HPDE6-E6E7 (cell line): ENCODE data around the gene OR6J1.
A peak's percentile ranks its signal among the peaks of the same experiment; 100 is the strongest.
"Not testable (repeated sequence)": the region's sequence is repeated elsewhere in the genome, so short reads cannot be mapped to it uniquely, and the experiment has no call there.

ENCODE experiments used
- DNase-seq: peaks from one replicate; pipeline ENCODE4 v3.0.0; 2011; ENCODE audit warnings: missing footprints; ENCODE audit errors: extremely low spot score

OR6J1 gene

DNA sequence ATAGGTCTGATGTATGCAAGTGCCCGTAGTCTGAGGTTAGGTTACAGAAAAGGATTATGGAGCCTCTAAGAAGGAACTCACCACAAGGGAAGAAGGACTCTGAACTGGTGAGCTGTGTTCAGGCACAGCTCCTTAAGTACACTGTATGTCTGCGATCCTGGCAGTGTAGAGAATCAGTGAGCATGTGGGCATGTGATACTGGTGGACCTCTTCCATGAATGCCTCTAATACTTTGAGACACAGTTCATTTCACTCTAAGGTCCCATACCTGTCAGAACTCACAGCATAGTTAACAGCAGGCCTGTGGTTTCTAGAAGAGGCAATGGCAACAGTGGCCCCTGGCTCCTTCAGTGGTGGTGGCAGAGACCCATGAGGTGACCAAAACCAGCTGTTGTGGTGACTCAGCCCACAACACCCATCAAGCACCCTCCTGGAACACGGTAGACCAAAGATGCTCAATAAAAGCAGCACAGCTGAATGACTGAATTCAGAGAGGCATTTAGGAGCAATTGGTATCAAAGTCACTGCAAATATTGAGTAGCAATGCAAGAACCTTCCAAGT, 6.9 kb upstream of the OR6J1 start:
- DNase-seq = no peak

DNA sequence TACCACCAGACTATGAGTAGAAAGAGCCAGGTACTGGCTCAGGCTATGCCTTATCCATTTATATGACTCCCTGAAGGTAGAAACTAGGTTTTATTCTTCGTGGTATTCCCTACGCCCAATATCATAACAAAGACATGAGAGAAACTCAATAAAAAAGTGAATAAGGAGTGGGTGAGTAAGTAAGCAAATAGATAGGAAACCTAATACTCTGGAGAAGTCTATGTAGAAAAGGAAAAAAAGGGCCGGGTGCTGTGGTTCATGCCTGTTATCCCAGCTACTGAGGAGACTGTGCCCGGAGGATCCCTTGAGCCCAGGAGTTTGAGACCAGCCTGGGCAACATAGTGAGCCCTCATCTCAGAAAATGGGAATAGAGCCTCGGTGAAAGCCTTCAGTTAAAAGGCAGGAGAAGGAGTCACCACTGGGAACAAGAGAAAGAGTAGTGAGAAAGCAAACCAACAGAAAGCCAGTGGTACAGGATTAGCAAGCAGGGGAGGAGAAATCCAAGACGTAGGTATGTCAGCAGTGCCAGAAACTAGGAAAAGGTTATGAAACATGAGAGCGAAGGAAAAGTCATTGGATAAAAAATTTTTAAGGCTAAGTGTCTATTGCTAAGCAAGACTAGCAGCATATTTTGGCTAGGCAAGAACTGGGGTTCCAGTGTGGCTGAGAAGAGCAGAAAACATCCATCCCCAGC, 6.0 kb upstream of the OR6J1 start:
- no peak for DNase-seq

DNA sequence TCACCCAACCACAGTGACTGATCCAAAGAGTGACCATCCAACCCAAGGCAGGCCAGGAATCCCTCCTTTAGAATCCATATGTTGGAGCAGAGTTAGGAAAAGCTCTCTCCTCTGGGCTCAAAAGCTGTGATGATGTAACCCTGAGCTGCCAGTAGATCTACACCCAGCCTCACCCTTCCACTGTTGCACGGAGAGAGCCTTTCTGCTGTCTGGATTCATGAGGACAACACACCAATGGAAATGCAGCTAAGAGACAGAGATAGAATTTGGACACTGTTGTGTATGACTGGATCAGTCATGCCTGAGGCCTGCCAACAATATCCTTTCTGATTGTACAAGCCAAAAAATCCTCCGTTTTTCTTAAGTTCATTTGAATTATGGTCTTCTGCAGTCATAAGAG, 4.4 kb upstream of the OR6J1 start:
- no peak for DNase-seq

DNA sequence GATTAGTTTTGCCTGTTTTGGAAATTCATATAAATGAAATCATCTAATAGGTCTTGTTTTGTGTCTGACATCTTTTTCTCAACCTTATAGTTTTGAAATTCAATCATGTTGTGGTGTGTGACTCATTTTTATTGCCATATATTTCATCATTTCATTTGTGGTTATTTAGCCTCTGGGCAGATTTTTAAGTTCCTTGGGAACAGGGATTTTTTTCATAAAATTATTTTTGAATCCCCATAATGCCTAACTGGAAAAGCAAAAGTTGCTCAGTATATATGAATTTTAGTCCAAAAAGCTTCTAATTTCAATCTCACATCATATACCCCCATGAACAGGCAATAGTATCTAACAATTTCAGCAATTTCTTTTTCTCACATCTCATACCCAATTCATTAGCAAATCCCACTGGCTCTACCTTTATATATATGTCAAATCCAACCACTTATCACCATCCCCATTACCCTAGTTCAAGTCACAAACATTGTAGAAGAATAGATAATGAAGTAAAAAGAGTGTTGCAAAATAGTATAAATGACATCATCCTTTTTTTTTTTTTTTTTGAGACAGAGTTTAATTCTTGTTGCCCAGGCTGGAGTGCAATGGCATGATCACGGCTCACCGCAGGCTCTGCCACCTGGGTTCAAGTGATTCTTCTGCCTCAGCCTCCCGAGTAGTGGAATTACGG, 2.6 kb upstream of the OR6J1 start:
- DNase-seq = peak; percentile 59

DNA sequence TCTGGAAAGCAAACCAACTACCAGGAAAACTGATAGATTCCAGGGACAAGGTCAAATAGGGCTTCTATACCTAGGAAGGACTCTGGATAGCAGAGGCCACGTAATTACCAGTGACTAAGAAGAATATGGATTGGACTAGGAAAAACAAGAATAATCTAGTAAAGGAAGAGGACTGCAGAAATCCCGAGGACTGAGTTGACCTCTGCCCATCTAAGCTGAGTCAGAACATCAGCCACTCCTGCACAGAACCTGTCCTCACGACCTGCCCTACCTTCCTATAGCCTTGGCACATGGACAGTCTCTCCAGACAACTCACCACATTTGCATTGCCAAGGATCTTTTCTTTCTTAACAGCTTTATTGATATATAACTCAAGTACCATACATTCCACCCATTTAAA, 2.3 kb downstream of the OR6J1 start:
- peak; percentile 25 for DNase-seq

DNA sequence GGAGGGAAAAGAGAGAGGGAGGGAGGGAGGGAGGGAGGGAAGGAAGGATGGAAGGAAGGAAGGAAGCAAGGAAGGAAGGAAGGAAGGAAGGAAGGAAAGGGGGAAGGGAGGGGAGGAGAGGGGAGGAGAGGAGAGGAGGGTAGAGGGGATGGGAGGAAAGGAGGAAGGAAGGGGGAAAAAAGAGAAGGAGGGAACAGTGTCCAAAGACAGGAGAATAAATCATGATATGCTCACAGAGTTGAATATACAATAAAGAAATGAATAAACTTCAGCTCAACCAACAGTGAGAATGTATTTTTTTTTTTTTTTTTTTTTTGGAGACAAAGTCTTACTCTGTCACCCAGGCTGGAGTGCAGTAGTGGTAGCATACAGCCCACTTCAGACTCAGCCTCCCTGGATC, 4.0 kb downstream of the OR6J1 start:
- no peak for DNase-seq

DNA sequence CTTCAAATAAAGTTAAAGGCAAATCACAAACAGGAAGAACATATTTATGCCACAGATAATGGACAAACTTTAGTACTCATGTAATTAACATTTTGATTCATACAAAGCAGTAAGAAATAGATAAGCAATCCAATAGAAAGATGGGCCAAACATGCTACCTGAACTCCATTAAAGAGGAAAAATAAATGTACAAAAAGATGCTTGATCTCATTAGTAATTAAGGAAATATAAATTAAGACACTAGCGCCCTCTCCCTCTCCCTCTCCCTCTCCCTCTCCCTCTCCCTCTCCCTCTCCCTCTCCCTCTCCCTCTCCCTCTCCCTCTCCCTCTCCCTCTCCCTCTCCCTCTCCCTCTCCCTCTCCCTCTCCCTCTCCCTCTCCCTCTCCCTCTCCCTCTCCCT, 8.2 kb downstream of the OR6J1 start:
- not testable (repeated sequence) for DNase-seq

DNA sequence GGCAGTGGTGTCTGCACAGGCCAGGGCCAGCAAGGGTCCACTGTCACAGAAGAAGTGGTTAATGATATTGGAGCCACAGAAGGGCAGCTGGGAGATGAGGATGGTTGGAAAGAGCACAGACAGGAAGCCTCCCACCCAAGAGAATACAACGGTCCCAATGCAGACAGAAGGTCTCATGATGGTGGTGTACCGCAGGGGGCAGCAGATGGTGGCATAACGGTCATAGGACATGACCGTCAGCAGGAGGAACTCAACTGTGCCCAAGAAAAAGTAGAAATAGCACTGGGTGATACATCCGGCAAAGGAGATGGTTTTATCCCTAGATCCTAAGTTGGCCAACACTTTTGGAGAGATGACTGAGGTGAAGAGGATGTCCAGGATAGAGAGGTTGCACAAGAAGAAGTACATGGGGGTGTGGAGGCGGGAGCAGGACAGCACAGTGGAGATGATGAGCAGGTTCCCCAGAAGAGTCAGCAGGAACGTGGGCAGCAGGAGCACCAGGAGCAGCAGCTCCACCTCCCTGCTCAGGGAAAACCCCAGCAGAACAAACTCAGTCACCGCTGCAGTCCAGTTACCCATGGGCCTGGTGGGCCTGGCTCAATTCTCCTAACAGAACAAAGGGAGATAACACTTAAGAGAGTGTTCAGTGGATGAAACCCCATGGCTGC, 9.8 kb downstream of the OR6J1 start:
- no peak for DNase-seq

DNA sequence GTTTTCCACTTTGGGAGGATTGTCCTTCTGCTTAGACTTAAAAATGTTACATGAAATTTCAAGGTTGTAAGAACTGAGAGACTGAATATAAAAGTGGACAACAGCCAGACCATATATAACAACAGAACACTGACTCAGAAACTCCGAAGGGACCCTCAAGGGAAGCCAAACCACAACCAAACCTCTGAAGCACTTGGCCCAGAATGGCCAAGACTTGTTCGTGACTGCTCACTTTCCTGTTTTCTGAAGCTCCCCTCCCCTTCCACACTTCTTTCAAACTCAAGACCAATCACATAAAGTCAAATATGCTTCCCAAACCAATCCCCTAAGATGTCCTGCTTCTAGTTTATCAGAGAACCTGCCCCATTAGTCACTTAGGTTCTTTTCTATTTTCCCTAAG, 13.7 kb downstream of the OR6J1 start:
- DNase-seq = no peak

DNA sequence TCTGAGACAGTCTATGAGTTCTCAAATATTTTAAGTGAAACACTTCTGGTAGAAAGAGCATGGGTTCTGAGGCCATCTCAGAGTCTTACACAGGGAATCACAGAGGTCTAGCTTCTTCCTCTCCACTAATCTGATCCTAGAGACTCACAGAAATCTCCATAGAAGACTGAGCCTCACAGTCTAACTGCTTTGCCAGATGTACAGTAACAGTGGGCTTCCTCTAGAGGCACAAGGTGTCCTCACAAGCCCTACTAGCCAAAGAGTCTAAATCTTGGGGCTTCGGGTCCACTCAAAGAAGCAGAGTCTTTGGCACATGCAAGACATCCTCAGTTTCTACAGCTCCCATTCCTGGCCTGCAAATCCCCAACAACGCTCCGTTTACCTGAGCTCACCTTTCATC, 14.1 kb downstream of the OR6J1 start:
- no peak for DNase-seq

DNA sequence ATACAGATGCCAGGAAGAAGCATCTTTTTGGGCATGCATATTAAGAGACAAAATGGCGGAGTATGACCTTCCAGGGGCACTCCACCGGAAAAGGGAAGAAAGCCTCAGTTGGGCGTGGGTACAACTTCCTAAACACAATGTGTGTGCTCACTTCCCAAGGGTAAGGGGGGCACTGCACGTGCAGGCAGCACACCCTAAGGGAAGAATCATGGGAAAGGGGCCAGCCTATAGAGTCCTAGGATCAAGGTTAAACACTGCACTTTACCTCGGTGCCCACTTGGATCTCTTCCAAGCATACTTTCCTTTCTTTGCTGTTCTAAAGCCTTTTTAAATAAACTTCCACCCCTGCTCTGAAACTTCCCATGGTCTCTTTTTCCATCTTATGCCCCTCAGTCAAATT, 14.8 kb downstream of the OR6J1 start:
- DNase-seq = no peak

DNA sequence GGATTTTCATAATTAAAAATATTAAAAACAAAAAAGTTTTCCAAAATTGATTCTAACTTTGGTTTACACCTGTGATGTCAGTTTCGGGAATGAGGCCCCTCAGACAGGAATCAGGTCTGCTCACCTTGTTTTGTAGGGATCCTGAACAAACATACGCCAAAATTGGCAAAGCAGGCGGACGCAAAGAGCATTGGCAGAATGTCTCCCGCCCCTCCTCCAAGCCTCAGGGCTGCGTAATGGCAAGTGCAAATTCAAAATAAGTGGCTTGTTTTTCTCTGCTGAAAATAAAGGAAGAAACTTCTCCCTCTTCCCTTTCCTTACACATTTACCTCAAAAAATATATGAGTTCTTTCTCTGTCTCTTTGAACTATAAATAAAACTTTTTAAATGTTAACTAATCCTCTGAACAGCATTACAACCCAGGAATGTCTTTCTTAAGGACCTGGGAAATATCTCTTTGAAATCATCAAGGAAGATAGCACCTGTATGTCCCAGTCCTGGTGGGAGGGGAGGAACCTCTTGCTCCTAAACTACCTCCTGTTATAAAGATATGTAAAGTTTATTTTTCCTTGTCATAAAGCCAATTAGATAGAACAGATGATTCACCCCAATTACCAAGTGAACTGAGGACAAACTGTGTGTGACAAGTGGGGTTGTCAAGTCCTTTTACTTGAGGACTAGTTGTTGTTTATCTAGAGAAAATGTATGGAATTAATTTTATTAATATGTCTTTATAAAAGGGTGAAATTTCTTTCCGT, 16.5 kb downstream of the OR6J1 start:
- DNase-seq = no peak

DNA sequence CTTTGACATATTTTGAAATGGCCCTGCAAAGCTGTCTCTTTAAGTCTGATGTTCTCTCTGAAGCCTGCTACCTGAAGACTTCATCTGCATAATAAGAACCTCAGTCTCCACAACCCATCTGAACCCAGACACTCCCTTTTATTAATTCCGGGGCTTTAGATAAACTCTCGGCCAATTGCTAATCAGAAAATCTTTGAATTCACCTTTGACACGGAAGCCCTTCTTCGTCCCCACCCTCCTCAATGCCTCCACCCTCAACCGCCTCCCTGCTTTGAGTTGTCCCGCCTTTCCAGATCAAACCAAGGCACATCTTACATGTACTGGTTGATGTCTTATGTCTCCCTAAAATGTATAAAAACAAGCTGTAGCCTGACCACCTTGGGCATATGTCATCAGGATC, 17.6 kb downstream of the OR6J1 start:
- DNase-seq = no peak

DNA sequence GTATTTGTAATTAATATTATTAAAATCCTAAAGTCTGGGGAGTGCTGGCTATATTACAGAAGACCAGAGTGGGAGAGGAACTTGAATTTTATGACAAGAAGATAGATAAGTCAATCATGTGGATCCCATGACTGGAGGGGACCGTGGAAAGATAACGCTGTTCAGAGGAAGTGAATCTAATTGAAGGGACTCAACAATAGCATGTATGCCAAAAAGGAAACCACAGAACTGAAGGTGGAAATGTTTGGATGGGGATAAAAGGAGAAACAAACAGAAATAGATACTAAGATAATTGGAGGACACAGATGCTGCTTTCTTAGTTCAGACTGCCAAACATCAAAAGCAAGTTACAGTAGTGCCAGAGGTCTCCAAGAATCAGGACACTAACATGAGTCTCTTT, 21.1 kb downstream of the OR6J1 start:
- no peak for DNase-seq

DNA sequence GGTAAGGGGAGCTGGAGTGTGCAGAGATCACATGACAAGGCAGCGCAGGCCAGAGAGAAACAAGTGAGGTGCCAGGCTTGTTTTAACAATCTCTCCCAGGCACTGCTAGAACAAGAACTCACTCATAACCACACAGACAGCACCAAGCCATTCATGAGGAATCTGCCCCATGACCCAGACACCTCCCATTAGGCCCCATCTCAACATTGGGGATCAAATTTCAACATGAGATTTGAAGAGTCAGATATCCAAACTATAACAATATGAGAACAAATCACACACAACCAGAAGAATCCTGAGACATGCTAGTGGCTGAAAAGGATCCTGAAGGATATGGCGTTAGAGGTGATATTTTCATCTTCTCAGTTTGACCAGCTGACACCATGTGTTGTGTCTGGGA, 21.9 kb downstream of the OR6J1 start:
- DNase-seq = no peak

DNA sequence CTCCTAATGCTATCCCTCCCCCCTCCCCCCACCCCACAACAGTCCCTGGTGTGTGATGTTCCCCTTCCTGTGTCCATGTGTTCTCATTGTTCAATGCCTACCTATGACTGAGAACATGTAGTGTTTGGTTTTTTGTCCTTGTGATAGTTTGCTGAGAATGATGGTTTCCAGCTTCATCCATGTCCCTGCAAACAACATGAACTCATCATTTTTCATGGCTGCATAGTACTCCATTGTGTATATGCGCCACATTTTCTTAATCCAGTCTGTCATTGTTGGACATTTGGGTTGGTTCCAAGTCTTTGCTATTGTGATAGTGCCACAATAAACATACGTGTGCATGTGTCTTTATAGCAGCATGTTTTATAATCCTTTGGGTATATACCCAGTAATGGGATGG, 28.4 kb downstream of the OR6J1 start:
- DNase-seq = not testable (repeated sequence)

DNA sequence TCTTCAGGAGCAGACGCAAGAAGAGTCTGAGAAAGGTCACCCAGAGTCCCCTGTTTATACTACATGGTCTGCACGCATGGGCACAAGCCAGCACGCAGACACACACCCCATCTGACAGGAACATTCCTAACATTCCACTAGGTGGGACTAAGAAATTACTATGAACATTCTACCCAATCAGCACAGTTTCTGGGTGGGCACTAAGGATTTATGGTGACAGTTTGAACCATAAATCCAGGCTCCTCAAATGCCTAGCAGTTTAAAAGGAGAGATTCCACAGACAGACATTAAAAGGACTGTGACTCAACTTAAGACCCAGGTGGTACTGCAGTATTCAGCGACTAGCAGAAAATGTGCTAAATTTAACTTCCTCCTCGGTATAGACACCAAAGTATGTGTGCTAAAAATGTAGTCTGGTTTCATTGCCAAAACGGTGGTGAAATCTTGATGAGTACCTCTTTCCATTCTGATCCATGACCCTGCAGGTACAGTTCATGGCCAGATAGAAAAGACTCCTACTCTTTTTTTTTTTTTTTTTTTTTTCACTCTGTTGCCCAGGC, 29.8 kb downstream of the OR6J1 start:
- DNase-seq = peak; percentile 23

DNA sequence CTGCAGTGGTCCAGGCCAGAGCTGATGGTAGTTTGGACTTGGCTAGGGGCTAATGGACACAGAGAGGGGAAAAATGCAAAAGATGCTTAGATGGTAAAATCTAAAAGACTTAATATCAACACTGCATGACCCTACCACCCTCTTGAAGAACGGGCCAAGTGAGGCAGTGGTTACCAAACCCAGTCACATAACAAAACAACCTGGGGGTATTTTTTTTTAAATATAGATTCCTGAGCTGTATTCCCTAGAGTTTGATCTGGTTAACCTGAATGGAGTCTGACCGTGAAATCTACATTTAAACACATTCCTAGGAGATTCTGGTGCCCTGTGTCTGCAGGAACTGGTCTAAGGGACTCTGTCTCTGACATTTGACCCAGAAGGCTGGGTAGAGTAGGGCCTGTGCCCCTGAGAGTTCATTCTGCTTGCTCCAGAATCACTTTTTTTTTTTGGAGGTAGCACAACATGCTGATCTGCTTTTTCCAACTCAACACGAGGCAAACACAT, 30.4 kb downstream of the OR6J1 start:
- no peak for DNase-seq

DNA sequence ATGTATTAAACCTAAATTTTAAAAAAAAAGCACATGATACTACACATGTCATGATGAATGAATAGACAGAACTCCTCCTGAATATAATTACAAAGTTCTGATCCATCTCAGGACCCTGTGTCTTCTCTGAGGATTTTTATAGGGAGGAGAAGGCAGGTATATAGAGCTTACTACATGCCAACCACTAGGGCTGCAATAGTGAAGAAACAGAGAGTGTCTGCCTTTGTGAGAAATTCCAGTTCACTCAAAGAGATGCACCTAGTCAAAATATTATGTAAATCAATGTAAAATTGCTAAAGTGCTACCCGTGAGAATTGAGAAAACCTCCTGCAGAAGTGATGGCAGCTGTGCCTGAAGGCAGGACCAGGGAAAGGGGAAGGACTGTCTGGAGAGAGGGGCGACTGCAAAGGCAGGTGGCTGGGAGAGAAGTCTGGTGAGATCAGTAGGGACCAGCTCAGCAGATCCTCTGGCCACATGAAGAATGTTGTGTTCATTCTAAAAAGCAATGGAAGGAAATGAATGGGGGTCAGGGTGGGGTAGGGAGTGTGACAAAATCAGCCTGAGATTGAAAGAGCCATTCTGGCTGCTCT, 31.0 kb downstream of the OR6J1 start:
- no peak for DNase-seq

DNA sequence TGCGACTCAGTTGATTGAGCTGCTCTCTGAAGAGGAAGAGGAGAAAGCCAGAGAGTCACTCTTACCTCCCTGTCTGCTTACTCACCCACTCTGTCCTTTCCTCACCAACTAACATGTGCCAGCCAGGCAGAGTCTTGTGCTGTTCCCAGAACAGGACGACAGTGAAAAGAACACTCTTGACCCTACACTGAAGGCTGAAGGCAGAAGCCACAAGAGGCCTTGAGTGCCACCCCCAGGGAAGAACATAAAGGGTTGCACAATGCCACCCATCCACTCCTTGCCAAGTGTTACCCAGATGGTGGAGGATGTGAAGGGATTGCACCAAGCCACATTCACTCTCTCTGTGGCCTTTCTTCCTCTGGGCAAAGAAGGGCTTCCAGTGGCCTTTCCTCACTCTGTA, 33.2 kb downstream of the OR6J1 start:
- no peak for DNase-seq

DNA sequence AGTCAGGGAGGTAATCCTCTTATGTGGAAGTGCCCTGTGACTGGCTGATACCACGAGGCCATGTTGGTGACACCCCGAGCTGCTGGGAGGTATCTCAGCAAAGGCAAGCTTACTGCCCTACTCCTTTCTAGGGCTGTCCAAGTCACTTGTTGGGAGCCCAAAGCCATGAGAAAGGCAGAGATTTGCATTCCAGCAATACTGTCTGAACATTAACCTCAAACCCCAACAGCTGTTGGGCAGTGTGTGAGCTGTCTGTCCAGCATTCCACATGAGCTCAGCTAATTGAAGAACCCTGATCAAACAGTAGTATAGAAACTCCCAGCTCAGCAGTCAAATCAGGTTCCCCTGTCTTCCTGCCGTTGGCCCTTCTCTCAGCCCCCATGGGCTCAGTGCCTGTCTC, 36.9 kb downstream of the OR6J1 start:
- no peak for DNase-seq
